Measurements from ENCODE around the gene RAB11FIP3. TPM values are rescaled to one million over a fixed set of nuclear protein-coding genes. Genes with fewer than 3 reads are reported as not detected.

Gene RAB11FIP3
- total RNA-seq, 1 donor from 2014 or later = 47.0 TPM

DNA sequence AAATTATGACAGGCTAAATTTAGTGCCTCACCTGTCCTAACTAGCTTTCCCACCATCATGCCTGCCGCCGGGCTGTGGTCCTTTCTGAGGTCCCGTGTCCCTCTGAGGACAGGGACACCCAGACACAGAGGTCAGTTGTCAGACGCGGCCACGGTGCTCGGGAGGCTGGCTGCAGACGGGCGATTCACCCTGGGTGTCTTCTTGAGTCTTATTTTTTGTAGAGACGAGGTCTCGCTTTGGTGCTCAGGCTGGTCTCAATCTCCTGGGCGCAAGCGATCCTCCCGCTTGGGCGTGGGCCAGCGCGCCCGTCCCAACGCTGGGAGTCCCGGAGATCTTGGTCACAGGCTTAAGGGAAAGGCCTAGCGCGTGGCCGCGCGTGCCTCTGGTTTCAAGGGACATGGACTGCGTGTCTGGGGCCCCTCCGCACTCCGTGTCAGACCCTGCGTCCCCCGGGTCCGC is 797 bp upstream of the RAB11FIP3 start:
- H3K36me3 ChIP-seq = no peaks in the 10 kb centered on the region
- intact Hi-C loops (cut with DNase I) = loop anchor here (1.0 to 5.0 kb wide), 3 partner anchors 23 to 72 kb away; partner anchors contain the start of genes AXIN1, DECR2 and PGAP6
- H3K27me3 ChIP-seq = no peaks in the 10 kb centered on the region
- no peaks in the 10 kb centered on the region for H3K9me3 ChIP-seq
- TF ChIP-seq, protein P1, sequence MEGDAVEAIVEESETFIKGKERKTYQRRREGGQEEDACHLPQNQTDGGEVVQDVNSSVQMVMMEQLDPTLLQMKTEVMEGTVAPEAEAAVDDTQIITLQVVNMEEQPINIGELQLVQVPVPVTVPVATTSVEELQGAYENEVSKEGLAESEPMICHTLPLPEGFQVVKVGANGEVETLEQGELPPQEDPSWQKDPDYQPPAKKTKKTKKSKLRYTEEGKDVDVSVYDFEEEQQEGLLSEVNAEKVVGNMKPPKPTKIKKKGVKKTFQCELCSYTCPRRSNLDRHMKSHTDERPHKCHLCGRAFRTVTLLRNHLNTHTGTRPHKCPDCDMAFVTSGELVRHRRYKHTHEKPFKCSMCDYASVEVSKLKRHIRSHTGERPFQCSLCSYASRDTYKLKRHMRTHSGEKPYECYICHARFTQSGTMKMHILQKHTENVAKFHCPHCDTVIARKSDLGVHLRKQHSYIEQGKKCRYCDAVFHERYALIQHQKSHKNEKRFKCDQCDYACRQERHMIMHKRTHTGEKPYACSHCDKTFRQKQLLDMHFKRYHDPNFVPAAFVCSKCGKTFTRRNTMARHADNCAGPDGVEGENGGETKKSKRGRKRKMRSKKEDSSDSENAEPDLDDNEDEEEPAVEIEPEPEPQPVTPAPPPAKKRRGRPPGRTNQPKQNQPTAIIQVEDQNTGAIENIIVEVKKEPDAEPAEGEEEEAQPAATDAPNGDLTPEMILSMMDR (IDR thresholded peaks at IDR 0.05) = peak in 1 of 3 experiments; percentile 11
- no peak for DNase-seq (ENCODE audit: low spot score in 2 of 2)
- H3K4me3 ChIP-seq = peak overlapping the region; percentile 76 to 81
- peak overlapping the region; percentile 95 to 97 for H3K27ac ChIP-seq
- H3K4me1 ChIP-seq = peaks cover 0 to 20% of the 10 kb centered on the region in 2 donors

DNA sequence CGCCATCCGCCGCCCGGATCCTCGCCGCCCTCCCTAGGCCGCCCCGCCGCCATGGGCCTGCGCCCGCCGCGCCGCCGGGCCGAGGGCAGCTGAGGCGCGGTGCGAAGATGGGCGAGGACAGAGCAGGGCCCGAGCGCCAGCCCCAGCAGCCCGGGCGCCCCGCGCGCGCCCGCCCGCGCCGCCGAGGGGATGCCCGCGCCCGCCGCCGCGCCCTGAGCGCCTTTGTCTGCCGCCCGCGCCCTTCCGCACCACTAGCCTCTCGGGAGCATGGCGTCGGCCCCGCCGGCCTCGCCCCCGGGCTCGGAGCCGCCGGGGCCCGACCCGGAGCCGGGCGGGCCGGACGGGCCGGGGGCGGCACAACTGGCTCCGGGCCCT is 278 bp downstream of the RAB11FIP3 start:
- Histone ChIP-seq H3K4me3 (peak overlapping the region; percentile 76 to 81), H3K27me3 (no peaks in the 10 kb centered on the region), H3K9me3 (no peaks in the 10 kb centered on the region), H3K27ac (peak overlapping the region; percentile 95 to 97), H3K4me1 (peaks cover 0 to 20% of the 10 kb centered on the region in 2 donors), H3K36me3 (no peaks in the 10 kb centered on the region)
- intact Hi-C loops (cut with DNase I) = loop anchor here (1.0 kb wide), 2 partner anchors 24 to 73 kb away; partner anchors contain the start of genes AXIN1 and DECR2
- TF ChIP-seq, protein P1 (IDR thresholded peaks at IDR 0.05) = no peak
- DNase-seq (ENCODE audit: low spot score in 2 of 2) = peak in 1 of 2 donors; percentile 69

DNA sequence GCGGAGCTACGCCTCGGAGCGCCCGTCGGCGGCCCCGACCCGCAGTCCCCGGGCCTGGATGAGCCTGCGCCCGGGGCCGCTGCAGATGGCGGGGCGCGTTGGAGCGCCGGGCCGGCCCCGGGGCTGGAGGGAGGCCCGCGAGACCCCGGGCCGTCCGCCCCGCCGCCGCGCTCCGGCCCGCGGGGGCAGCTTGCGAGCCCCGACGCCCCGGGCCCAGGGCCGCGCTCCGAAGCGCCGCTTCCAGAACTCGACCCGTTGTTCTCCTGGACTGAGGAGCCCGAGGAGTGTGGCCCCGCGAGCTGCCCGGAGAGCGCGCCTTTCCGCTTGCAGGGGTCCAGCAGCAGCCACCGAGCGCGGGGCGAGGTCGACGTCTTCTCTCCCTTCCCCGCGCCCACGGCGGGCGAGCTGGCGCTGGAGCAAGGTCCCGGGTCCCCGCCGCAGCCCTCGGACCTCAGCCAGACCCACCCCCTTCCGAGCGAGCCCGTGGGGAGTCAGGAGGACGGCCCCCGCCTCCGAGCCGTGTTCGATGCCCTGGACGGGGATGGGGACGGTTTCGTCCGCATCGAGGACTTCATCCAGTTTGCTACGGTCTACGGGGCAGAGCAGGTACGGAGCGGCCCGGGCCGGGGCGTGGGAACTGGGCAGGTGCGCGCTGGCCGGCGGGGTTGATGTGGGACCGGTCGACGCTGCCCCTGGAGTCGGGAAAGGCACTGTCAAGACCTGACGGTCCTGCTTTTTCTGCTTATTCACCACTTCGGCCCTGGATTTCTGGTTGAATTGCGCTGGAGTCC is 861 bp downstream of the RAB11FIP3 start:
- Histone ChIP-seq H3K27ac (peak overlapping the region in 1 of 2 donors; percentile 95), H3K36me3 (no peaks in the 10 kb centered on the region), H3K27me3 (no peaks in the 10 kb centered on the region), H3K9me3 (no peaks in the 10 kb centered on the region), H3K4me1 (peaks cover 0 to 20% of the 10 kb centered on the region in 2 donors), H3K4me3 (peak overlapping the region; percentile 76 to 81)
- no peak for DNase-seq (ENCODE audit: low spot score in 2 of 2)
- TF ChIP-seq, protein P1 (IDR thresholded peaks at IDR 0.05) = no peak
- intact Hi-C loops (cut with DNase I) = no loop called here

DNA sequence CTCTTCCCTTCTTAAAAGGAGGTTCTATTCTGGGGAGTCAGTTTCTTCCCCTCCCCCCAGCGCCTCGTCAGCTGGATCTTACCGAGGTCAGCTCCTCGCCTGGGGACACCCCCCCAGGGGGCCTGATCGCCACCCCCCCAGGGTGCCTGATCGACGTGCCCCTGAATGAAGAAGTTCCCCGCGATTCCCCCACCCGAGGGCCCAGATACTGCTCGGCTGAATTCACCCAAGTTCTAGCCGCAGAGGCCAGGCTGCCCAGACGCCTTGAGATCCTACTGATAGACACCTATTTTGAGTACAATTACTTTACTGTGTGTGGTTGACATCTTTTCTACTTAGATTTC is 1.4 kb downstream of the RAB11FIP3 start:
- Histone ChIP-seq H3K27ac (no peak overlapping the region), H3K36me3 (no peaks in the 10 kb centered on the region), H3K9me3 (no peaks in the 10 kb centered on the region), H3K27me3 (no peaks in the 10 kb centered on the region), H3K4me3 (peak overlapping the region; percentile 76 to 81), H3K4me1 (peaks cover 0 to 20% of the 10 kb centered on the region in 2 donors)
- TF ChIP-seq, protein P1 (IDR thresholded peaks at IDR 0.05) = no peak
- no peak for DNase-seq (ENCODE audit: low spot score in 2 of 2)
- intact Hi-C loops (cut with DNase I) = no loop called here

DNA sequence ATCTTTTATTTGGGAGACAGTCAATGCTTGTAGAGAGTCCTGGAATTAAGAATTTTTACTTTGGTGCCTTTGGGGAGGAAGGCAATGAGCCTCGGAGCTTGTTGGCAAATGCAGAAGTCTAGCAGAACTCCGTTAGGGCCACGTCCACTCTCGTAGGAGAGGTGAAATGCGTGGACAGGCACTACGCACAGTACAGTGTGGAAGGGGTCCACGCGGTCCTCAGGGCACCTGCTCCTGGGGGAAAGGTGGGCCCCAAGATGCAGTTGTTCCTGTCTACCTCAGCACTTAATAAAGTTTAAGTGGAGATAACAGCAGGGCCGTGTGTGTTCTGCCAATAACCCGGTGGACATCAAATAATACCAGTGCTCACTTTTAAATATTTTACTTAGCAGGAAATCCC is 1.8 kb downstream of the RAB11FIP3 start:
- intact Hi-C loops (cut with DNase I) = no loop called here
- Histone ChIP-seq H3K9me3 (no peaks in the 10 kb centered on the region), H3K27ac (no peak overlapping the region), H3K4me3 (peak overlapping the region; percentile 76 to 81), H3K36me3 (no peaks in the 10 kb centered on the region), H3K4me1 (peaks cover 0 to 20% of the 10 kb centered on the region in 2 donors), H3K27me3 (no peaks in the 10 kb centered on the region)
- TF ChIP-seq, protein P1 (IDR thresholded peaks at IDR 0.05) = no peak
- no peak for DNase-seq (ENCODE audit: low spot score in 2 of 2)
